Measurements from ENCODE around the gene ASPN.

Gene ASPN

DNA sequence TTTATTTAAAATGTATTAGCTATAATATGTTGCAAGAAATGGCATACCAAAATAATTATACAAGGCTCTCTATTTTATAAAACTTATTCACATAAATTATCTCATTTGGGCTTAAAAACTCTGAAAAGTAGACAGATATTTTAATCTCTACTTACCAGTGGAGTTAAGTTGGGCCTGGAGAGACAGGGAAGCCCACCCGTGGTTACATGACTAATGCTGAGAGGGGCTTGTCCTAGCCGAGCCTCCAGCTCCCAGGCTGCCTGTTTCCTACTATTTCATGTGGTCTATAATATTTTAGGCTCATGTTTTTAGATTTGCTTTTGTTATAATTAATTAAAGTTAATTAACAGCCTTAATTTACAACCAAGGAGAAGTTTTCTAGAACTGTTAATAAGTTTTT, 20.9 kb upstream of the ASPN start:
- no peak for DNase-seq

DNA sequence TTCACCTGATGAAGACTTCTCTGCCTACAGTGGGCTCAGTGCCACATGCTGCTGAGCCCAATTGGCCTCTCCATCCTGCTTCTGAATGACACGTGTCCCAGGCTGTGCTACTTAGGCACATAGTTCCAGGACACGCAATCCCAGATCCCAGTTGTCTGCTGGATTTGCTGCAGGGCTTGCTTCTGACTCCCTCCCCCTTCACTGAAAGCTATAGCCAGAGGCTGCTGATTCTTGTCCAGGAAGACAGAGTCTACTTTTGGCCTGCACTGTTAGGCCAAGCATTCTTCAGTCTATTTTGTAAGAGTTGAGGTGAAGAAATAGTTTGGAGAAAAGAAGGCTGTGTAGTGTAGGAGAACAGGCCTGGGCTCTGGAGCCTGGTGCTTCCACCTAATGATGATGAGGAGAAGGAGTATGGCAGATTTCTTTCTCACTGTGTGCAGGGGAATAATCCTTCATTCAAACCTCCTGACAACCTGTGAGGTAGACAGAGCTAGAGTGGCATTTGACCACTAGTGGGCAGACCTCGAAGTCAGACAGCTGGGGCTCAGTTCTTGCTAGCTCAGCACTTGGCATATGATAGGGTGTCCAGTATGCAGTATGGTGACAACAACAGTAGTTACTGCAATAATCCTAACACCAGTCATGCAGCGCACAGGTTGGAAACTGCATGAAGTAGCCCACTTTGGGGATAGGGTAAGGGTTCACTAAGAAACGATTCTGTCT, 19.5 kb upstream of the ASPN start:
- DNase-seq, result peak; percentile 28 to 43

GRCh38 chr9:92500725-92501124, 18.4 kb upstream of the ASPN start:
- DNase-seq, result no peak

DNA sequence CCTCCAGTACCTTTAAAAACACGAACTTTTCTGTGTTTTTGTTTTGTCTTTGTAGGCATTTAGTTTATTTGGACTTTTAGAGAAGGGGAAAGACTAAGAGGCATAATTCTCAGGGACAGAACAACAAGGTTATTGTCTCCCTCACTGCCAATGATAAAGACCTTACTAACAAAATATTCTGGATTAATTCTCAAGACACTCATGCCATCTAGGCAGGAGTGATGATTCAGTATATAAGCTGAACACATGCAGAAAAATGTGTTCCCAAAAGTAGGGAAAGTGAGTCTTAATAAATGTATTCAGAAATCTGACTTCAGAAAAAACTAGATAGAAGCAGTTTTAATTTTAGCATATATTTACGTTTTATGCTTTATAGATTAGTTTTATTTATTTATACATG, 17.4 kb upstream of the ASPN start:
- no peak for DNase-seq

- no peak for DNase-seq
Measured at GRCh38 chr9:92496396-92497176, 14.3 kb upstream of the ASPN start.

- DNase-seq, result no peak
Measured at GRCh38 chr9:92494856-92495255, 12.6 kb upstream of the ASPN start.

GRCh38 chr9:92493749-92494387, 11.6 kb upstream of the ASPN start:
- no peak for DNase-seq

GRCh38 chr9:92492781-92493401, 10.6 kb upstream of the ASPN start:
- no peak for DNase-seq

DNA sequence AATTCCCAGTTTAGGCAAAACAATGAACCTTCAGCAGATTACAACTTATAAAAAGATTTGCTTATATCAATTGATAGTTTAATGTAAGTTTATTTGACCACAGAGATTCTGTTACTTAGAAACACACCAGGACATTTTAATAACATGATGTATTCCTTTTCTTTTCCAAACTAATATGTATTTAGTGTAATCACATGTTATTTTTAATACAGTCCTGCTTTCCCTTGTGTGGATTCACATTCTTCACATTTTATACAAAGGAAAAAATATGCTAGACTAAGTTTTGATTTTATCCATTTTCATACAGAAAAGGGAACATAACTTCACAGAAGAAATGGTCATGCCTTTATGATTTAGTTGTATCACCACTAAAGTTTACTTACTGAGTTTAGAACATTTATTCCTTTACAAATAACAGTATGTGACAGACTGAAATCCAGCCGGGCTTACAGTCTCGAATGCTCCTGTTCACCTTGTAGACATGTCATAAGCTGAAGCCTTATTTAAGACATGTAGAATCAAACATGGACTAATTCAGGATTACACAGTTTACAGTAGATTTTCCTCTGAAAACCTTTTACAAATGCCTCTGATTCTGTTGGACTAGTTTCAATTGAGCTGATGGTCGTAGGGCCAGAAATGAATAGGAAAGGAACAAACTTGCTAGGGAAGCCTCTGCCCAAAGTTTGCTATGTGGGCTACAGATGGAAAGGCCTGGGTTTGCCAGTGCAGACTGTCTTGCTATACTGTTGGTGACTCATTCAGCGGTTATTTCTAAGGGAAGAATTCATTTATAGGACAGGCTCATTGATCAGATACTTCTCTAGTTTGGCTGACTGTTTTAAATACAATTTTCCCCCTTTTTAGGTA, 6.6 kb upstream of the ASPN start:
- no peak for DNase-seq

DNA sequence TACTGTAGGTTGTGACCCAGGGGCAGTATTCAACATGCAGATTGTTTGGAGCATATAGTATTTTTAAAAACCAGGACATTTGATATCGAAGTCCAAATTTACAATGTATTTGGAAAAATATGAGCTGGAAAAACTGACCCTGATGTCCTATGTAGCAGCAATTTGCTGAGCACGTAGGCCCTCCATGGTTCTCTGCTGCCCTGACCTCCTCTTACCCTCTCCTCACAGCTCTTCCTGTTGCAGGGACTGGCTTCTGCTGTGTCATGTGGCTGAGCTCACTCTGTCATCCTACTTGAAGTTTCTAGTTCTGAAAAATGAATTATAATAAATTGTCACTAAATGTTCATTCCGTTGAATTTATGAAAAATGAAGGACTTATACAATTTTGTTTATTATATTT, 4.1 kb upstream of the ASPN start:
- DNase-seq, result peak; percentile 7 to 16

- DNase-seq, result no peak
Measured at GRCh38 chr9:92484563-92484962, 2.3 kb upstream of the ASPN start.

DNA sequence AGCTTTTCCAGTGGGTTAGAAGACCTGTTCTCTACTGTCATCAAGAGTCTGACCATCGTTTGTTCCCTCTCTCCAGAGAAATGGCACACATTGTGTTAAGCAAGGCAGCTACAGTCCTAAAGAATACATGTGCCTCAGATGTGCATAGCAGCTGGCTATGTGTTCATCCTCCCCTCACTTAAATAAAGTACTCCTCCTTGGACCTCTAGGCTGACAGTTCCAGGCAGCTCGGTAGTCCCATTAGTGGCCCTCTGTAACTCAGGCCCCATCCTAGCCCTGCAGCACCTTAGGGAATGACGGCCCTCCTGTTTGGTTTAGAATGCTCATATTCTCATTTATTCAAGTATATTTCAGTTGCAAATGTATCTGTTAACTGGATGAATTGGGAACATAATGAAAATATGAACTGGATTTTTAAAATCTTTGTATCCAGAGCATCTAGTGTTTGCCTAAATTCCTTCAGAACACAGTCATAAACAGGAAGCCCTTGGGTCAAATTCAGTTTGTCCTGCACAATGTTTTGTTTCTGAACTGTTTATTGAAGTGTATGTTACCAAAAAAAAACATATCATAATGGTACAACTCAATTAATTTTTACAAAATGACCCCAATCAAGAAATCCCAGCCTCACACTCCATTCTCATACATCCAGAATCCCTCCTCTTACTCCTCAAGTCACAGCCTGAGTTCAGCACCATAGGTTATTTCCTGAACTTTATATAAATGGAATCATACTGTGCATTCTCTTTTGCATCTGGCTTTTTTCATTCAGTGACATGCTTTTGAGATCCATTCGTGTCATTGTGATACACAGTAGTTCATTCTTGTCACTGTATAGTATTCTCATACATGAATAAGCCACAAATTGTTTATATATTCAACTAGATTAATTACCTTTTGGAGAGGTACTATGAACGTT, 1.6 kb upstream of the ASPN start:
- no peak for DNase-seq

GRCh38 chr9:92482805-92483204, 499 bp upstream of the ASPN start:
- DNase-seq, result no peak

DNA sequence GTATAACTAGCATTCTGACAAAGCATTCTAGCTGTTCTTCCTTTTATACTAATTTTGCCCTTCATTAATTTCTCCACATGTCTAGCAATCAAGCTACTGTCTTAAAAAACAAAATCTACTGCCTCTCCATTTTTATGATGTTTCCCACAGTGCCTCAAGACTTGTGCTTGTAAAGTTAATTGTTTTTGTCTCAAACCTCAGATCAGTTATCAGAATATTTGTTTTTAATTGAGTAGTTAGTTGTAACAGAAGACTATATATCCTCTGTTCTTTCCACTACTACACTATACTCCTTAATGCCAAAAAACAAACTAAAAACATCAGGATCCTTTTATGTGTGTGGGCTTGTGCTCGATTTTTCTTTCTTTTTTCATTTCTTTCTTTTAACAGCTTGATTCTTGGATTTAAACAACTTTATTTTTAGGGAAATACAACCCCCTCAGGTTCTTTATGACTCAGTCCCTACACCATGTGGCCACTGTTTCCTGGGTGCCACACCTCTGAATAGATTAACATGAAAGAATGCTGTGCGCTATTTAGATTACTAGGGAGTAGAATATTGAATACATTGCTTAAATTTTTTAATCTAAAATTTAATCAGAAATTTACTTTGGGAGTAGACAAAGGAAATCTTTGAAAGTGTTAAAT, 1.2 kb downstream of the ASPN start:
- DNase-seq, result peak in 1 of 2 donors; percentile 11

DNA sequence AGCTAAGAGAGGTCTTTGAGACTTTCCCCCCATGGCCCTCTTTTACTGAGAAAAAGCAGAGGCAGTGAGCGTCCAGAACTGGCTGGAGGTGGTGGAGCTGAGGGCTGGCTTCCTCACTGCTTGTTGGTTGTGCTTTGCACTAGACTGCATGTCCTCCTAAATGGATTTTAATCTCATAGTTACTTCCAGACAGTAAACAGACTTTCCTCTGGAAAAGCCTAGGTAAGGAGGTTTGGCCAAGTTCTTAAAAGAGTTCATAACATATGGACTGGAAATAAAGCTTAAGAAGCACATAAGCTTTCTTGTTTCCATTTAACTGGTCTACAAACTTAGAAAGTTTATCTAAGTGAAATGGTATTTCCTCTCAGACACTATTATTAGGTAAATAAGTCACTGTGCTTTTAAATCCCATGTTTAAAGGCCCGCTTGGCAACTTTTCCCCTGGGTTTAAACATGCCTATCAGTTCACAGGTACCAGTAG, 2.0 kb downstream of the ASPN start:
- DNase-seq, result no peak

DNA sequence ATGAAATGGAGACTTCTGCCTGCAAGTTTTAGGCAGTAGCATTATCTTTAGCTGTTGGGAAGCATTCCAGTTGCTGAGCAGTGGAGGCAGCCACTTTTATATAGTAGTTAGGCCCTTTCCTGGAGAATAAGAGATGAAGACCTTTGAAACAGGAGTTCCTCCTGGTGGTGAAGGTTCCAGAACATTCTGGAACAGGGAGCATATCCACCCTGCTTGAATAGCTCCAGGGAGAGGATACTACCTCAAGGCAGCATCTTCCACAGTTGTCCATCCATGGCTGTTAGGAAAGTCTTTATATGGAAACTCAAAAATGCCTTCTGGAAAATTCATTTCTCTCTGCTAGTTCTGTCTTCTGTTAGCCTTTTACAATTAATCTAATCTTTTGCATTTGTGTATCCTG, 3.0 kb downstream of the ASPN start:
- DNase-seq, result no peak

GRCh38 chr9:92478783-92479182, 3.5 kb downstream of the ASPN start:
- DNase-seq, result no peak

DNA sequence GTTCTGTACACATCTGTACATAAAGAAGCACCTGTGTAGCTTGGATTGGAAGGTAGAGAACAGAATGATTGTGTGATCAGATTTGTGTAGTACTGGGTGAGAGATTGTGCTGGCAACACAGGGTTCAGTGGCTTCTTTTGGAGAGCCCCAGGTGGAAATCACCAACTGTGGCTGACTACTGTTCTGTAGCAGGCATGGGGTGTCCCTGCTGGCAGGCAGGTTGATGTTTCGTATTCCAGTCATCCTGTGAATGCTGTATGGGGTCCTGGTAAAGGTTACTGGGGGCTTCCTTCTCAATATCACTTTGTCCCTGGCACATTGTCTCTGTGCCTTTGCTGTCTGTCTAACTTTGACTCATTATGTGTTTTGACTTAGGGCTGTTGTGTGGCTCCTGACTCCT, 5.3 kb downstream of the ASPN start:
- no peak for DNase-seq

- no peak for DNase-seq
Measured at GRCh38 chr9:92474587-92474986, 7.7 kb downstream of the ASPN start.

GRCh38 chr9:92468206-92468605, 14.1 kb downstream of the ASPN start:
- DNase-seq, result no peak

DNA sequence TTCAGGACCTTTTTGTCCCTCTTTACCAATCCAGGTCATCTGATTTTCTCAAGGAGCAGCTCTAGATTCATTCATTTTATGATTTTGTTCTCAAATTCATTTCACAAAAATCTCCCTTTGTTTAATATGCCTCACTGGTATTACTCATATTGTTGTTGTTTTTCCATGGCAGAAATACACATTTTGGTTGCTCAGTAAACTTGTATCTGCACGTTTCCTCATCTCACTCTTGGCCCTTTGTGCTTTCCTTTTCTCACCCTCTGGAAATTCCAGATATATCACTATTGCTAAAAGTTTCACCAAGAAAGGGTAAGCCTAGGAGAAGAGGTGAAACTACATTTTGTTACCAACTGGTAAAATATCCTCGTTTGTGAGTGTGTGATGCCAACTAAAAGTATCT, 14.8 kb downstream of the ASPN start:
- no peak for DNase-seq
